B cell (primary cell): Measurements from ENCODE around the gene KRTAP10-12. TPM values are rescaled to one million over a fixed set of nuclear protein-coding genes. Genes with fewer than 3 reads are reported as not detected.

Experiments used
- ATAC-seq: fragments of 200-7000 bp; cut with Tn5 transposase; one replicate; pipeline ENCODE4 v1.10.0; 2021; ENCODE audit warnings: low read depth, mild to moderate bottlenecking, moderate number of reproducible peaks, moderate library complexity
- CTCF ChIA-PET: fragments of 350-600 bp; sonication (Branson Sonifier 250); formaldehyde crosslinking; loops from one replicate; lab custom pipeline; 2021; ENCODE audit warnings: antibody characterized with exemption, inconsistent platforms; lab: Charles Lee
- POLR2A ChIA-PET: fragments of 350-600 bp; sonication (Branson Sonifier 250); formaldehyde crosslinking; loops from one replicate; lab custom pipeline; 2021; ENCODE audit warnings: antibody characterized with exemption; lab: Charles Lee
- DNase-seq: peaks from one replicate; pipeline ENCODE4 v3.0.0; 2013
- H2AFZ ChIP-seq: 2 replicates; pipeline ENCODE4 v1.6.1; 2012; ENCODE audit warnings: mild to moderate bottlenecking, low read depth, low read length; ENCODE audit not compliant: insufficient read depth, poor library complexity, severe bottlenecking
- H3K27ac ChIP-seq, 2 donors: 1 replicate in 1 of 2; 2 replicates in 1 of 2; pipeline ENCODE4 v1.5.1; 2012 to 2013; ENCODE audit warnings: low read length in 2 of 2, mild to moderate bottlenecking in 2 of 2, moderate library complexity in 1 of 2
- H3K27me3 ChIP-seq, 4 experiments: fragments of 200-600 bp in 1 of 4; sonication (generic) in 1 of 4; replicated peaks in 1 of 4; 1 replicate in 2 of 4; 2 replicates in 2 of 4; pipeline versions ENCODE4 v1.6.1 to v1.7.0; 2013 to 2016; ENCODE audit warnings: low read length in 3 of 4, mild to moderate bottlenecking in 2 of 4, mixed read lengths in 1 of 4, moderate library complexity in 1 of 4; ENCODE audit not compliant: insufficient read depth in 4 of 4, control insufficient read depth in 3 of 4; ENCODE audit errors: control extremely low read depth in 1 of 4
- H3K36me3 ChIP-seq, 2 experiments: replicated peaks in 1 of 2; 1 replicate in 1 of 2; 2 replicates in 1 of 2; pipeline versions ENCODE4 v1.6.1 to v1.7.1; 2013; ENCODE audit warnings: low read length in 1 of 2; ENCODE audit not compliant: insufficient read depth in 2 of 2, control insufficient read depth in 1 of 2; ENCODE audit errors: control extremely low read depth in 1 of 2, extremely low read depth in 1 of 2
- H3K4me1 ChIP-seq, 2 donors: fragments of 200-600 bp in 1 of 2; sonication (generic) in 1 of 2; 1 replicate in 1 of 2; 2 replicates in 1 of 2; pipeline versions ENCODE4 v1.5.1 to v1.6.1; 2013 to 2017; ENCODE audit warnings: low read length in 2 of 2; ENCODE audit not compliant: control insufficient read depth in 2 of 2, insufficient read depth in 2 of 2
- H3K4me2 ChIP-seq: replicated peaks from 2 replicates; pipeline ENCODE3; 2012; ENCODE audit warnings: mild to moderate bottlenecking, low read depth, low read length; ENCODE audit not compliant: poor library complexity, severe bottlenecking
- H3K4me3 ChIP-seq, 5 experiments: fragments of 200-600 bp in 1 of 5; sonication (generic) in 1 of 5; 1 replicate in 3 of 5; 2 replicates in 2 of 5; pipeline versions ENCODE4 v1.5.1 to v1.7.0; 2011 to 2016; ENCODE audit warnings: low read length in 4 of 5, mild to moderate bottlenecking in 4 of 5, low read depth in 2 of 5, control low read depth in 1 of 5, moderate library complexity in 1 of 5; ENCODE audit not compliant: insufficient read depth in 1 of 5; ENCODE audit errors: control extremely low read depth in 1 of 5, extremely low read depth in 1 of 5
- H3K79me2 ChIP-seq: fragments of 200-600 bp; sonication (generic); one replicate; pipeline ENCODE4 v1.6.0; 2016; ENCODE audit warnings: low read length; ENCODE audit not compliant: control insufficient read depth, insufficient read depth
- H3K9ac ChIP-seq: fragments of 200-600 bp; sonication (generic); 2 replicates; pipeline ENCODE4 v1.6.1; 2017; ENCODE audit warnings: mild to moderate bottlenecking, low read length, moderate library complexity
- H3K9me3 ChIP-seq, 3 donors: one replicate each; pipeline versions ENCODE4 v1.6.1 to v1.7.1; 2013; ENCODE audit warnings: low read length in 2 of 3; ENCODE audit not compliant: control insufficient read depth in 2 of 3, insufficient read depth in 1 of 3; ENCODE audit errors: control extremely low read depth in 1 of 3
- H4K20me1 ChIP-seq: 2 replicates; pipeline ENCODE4 v1.6.0; 2012; ENCODE audit warnings: mild to moderate bottlenecking, low read length; ENCODE audit not compliant: insufficient read depth, control insufficient read depth, poor library complexity, severe bottlenecking
- H3K27ac Mint-ChIP-seq: one replicate; pipeline ENCODE4 v1.8.0; 2021; ENCODE audit warnings: mixed read lengths
- H3K27me3 Mint-ChIP-seq: one replicate; pipeline ENCODE4 v1.8.0; 2021; ENCODE audit warnings: mixed read lengths
- H3K4me1 Mint-ChIP-seq: one replicate; pipeline ENCODE4 v1.8.0; 2021; ENCODE audit warnings: mixed read lengths
- H3K4me3 Mint-ChIP-seq: one replicate; pipeline ENCODE4 v1.8.0; 2021; ENCODE audit warnings: mixed read lengths
- H3K9me3 Mint-ChIP-seq: one replicate; pipeline ENCODE4 v1.8.0; 2022; ENCODE audit warnings: mixed read lengths; ENCODE audit not compliant: insufficient read depth
- CTCF ChIP-seq: fragments of 200-600 bp; IDR thresholded peaks from one replicate; pipeline ENCODE4 v1.8.0; 2022; ENCODE audit warnings: antibody characterized with exemption, mild to moderate bottlenecking
- EZH2 ChIP-seq: IDR thresholded peaks from 2 replicates; pipeline ENCODE4 v1.6.1; 2012; ENCODE audit warnings: borderline replicate concordance, low read depth, mild to moderate bottlenecking, moderate library complexity, low read length; ENCODE audit not compliant: insufficient read depth, poor library complexity, severe bottlenecking
- WGBS: methylation state at CpG from one replicate; pipeline ENCODE4 v1.1.5; 2013; ENCODE audit warnings: missing lambda C conversion rate; ENCODE audit not compliant: insufficient coverage; 5-methylcytosine and 5-hydroxymethylcytosine counted together
- intact Hi-C: fragments of 100-400 bp; cut with micrococcal nuclease; formaldehyde crosslinking; loops from one replicate; pipeline ENCODE4 v1.10.0; 2022
- polyA plus RNA-seq: library from polyadenylated mRNA; depleted of rRNA; stranded (reverse); fragments of >200 nt; gene quantifications from 2 replicates; pipeline ENCODE4 v1.2.3, GENCODE V29; 2012
- total RNA-seq, 2 donors: library from RNA; stranded (reverse); fragments of 120-200 nt in 1 of 2; gene quantifications; 1 replicate in 1 of 2; 2 replicates in 1 of 2; pipeline versions ENCODE4 v1.2.3 to v1.2.4, GENCODE V29; 2013 to 2022

Gene KRTAP10-12
- total and polyA plus RNA-seq, 2 donors (not counting 1 experiment from before 2014, with no cell fraction given): not detected

- H3K4me1 ChIP-seq: no peaks in the 10 kb centered on the region
- Mint-ChIP-seq H3K4me1 (no peaks in the 10 kb centered on the region), H3K4me3 (no peak overlapping the region), H3K27ac (no peak overlapping the region), H3K27me3 (peaks cover 60% of the 10 kb centered on the region), H3K9me3 (no peaks in the 10 kb centered on the region)
- CTCF ChIA-PET: no interaction called here
- H3K9me3 ChIP-seq: peaks cover 0 to 8% (median 0%) of the 10 kb centered on the region in 3 donors
- peaks cover 0 to 13% (median 1%) of the 10 kb centered on the region in 4 experiments for H3K27me3 ChIP-seq
- H3K79me2 ChIP-seq: no peaks in the 10 kb centered on the region
- no peaks in the 10 kb centered on the region for H3K36me3 ChIP-seq
- no peak overlapping the region for H3K27ac ChIP-seq
- TF ChIP-seq CTCF: no peak
- no peak for TF ChIP-seq EZH2
- no peak overlapping the region for H2AFZ ChIP-seq
- DNase-seq (no peak), ATAC-seq (no peak)
- no peak overlapping the region for H3K4me3 ChIP-seq
- POLR2A ChIA-PET: no interaction called here
- intact Hi-C loops: no loop called here
- no peak overlapping the region for H3K4me2 ChIP-seq
- no peaks in the 10 kb centered on the region for H4K20me1 ChIP-seq
- no peak overlapping the region for H3K9ac ChIP-seq
- 90% methylated on average over 14 of the region's 15 CpGs for WGBS
Measured at GRCh38 chr21:44682580-44683151, 14.3 kb upstream of the KRTAP10-12 start.

- no peak for TF ChIP-seq EZH2
- no peak for TF ChIP-seq CTCF
- Mint-ChIP-seq H3K27ac (no peak overlapping the region), H3K4me1 (no peaks in the 10 kb centered on the region), H3K27me3 (peaks cover 58% of the 10 kb centered on the region), H3K9me3 (no peaks in the 10 kb centered on the region), H3K4me3 (no peak overlapping the region)
- intact Hi-C loops: no loop called here
- H4K20me1 ChIP-seq: no peaks in the 10 kb centered on the region
- no peaks in the 10 kb centered on the region for H3K4me1 ChIP-seq
- no peak overlapping the region for H3K4me2 ChIP-seq
- no peaks in the 10 kb centered on the region for H3K79me2 ChIP-seq
- no peak overlapping the region for H3K4me3 ChIP-seq
- no peak overlapping the region for H2AFZ ChIP-seq
- H3K9ac ChIP-seq: no peak overlapping the region
- no peak for ATAC-seq
- ChIA-PET CTCF (no interaction called here), POLR2A (no interaction called here)
- H3K9me3 ChIP-seq: peaks cover 0 to 4% (median 0%) of the 10 kb centered on the region in 3 donors
- no peak for DNase-seq
- no peak overlapping the region for H3K27ac ChIP-seq
- H3K27me3 ChIP-seq: peaks cover 0 to 14% (median 1%) of the 10 kb centered on the region in 4 experiments
- H3K36me3 ChIP-seq: no peaks in the 10 kb centered on the region
- 83% methylated on average over 7 of the region's 7 CpGs for WGBS
Measured at GRCh38 chr21:44684077-44684476, 12.9 kb upstream of the KRTAP10-12 start.
